Measurements from ENCODE around the gene KRT81.
"Not testable (repeated sequence)": the region's sequence is repeated elsewhere in the genome, so short reads cannot be mapped to it uniquely, and the experiment has no call there.

The KRT81 gene

GRCh38 chr12:52252175-52252615 lies 39.1 kb downstream of the KRT81 start:
- not testable (repeated sequence) for DNase-seq

- DNase-seq: no peak
These were observed 39.8 kb downstream of the KRT81 start for GRCh38 chr12:52251367-52252051.

- no peak for DNase-seq
These were observed 41.0 kb downstream of the KRT81 start for GRCh38 chr12:52250048-52250990.

GRCh38 chr12:52249511-52250047 lies 41.8 kb downstream of the KRT81 start:
- DNase-seq: no peak

GRCh38 chr12:52248541-52249461 lies 42.5 kb downstream of the KRT81 start:
- DNase-seq: no peak

GRCh38 chr12:52247622-52248540 lies 43.5 kb downstream of the KRT81 start:
- DNase-seq: no peak

GRCh38 chr12:52246720-52247621 lies 44.4 kb downstream of the KRT81 start:
- no peak for DNase-seq

GRCh38 chr12:52245962-52246569 lies 45.3 kb downstream of the KRT81 start:
- DNase-seq: no peak

GRCh38 chr12:52245259-52245961 lies 45.9 kb downstream of the KRT81 start:
- no peak for DNase-seq

- DNase-seq: no peak
These were observed 46.7 kb downstream of the KRT81 start for GRCh38 chr12:52244615-52244994.

- peak; percentile 22 for DNase-seq
These were observed 47.3 kb downstream of the KRT81 start for GRCh38 chr12:52243856-52244614.

GRCh38 chr12:52243259-52243855 lies 48.0 kb downstream of the KRT81 start:
- DNase-seq: no peak

- DNase-seq: no peak
These were observed 48.7 kb downstream of the KRT81 start for GRCh38 chr12:52242442-52243258.

GRCh38 chr12:52241205-52241842 lies 50.0 kb downstream of the KRT81 start:
- no peak for DNase-seq

- DNase-seq: not testable (repeated sequence)
These were observed 51.1 kb downstream of the KRT81 start for GRCh38 chr12:52240247-52240646.

- no peak for DNase-seq
These were observed 51.6 kb downstream of the KRT81 start for GRCh38 chr12:52239767-52240166.
